NCI-H1436 treated with DMSO at 0.1 percent for 48 hours (cell line): ENCODE data around the gene TNFRSF11A.

Source experiments
- DNase-seq: peaks from one replicate; lab custom pipeline; 2025; lab: John Stamatoyannopoulos, UW

TNFRSF11A gene

DNA sequence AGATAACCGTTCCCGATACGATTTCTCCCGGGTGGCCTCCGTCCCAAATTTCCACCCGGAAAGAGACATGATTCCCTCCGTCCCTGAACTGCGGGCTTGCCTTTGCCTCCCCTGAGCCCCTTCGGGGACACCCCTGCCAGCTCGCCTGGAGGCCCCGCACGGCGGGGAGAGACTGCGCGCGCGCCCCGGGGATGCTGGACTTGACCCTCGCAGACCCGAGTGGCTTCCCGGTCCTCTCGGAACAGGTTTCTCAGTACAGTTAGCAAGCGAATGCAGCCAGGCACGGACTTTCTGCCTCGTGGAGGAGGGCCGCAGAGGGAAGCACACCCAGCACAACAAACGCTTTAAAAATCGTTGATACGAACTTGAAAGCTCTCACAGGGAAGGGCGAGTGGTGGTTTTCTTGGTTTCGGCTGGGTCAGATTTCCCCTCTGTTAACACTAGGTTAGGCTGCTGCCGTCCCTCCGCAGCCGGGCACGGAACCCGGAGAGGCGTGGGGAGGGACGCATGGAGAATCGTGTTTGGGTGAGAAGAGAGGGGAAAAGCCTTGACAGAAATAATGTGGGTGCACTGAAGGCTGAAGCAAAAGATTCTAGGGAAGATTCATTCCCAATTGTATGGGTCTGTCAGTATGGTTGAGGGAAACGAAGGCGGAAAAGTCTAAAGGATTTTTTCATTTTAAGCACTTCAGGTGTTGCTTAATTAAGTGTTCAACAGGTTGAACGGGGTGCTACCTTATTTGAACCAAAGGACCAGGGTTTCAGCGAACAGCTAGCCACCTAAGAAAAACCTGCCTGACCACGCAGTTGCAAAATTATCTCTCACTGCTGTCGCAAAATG is 916 bp downstream of the TNFRSF11A start:
- DNase-seq = no peak

DNA sequence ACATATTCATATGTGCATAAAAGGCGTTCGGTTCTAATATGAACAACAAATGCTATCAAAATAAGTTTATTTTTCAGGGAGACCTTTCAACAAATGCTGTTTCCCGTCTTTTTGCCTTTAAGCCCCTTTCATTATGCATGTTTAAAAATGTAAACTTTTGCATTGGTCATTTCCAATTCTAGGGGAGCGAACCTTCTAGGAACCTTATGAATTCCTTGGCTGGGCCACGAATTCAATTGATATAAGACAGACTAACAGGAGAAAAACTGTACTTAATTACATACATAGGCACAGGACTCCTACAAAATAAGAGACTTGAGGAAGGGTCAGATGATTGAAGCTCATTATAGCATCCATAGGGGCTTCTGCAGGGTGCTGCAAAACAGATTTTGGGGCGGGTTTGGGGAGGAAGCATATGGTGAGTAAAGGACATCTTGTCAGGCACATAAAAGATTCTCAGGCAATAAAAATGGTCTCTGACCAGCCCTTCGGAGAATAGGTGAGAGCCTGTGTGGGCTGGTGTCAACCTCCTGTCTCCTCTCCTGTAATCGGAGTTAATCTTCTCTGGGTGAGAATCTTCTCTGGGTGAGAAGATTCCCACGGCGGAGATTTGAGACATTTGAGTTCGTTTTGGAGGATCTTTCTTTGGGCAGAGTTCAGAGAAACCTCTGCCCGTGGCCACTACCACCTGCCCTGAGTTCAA is 1.7 kb downstream of the TNFRSF11A start:
- no peak for DNase-seq

DNA sequence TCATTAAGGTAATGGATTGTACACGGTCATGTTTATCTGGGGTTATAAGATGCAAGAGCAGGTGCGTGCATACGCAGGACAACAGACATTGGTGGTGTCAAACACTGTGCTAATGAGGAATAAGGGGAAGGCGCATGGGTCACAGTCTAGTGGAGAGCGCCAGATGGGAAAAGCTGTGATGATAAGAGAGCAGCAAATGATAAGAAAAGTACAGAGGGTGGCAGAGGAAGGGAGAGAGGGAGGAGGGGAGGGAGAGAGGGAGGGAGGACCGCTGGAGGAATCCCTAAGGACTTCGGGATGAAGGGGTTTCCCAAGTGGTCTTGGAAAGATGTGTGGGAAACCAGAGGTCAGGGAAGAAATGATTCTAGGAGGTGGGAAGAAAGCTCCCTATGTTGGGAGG is 2.9 kb downstream of the TNFRSF11A start:
- no peak for DNase-seq

DNA sequence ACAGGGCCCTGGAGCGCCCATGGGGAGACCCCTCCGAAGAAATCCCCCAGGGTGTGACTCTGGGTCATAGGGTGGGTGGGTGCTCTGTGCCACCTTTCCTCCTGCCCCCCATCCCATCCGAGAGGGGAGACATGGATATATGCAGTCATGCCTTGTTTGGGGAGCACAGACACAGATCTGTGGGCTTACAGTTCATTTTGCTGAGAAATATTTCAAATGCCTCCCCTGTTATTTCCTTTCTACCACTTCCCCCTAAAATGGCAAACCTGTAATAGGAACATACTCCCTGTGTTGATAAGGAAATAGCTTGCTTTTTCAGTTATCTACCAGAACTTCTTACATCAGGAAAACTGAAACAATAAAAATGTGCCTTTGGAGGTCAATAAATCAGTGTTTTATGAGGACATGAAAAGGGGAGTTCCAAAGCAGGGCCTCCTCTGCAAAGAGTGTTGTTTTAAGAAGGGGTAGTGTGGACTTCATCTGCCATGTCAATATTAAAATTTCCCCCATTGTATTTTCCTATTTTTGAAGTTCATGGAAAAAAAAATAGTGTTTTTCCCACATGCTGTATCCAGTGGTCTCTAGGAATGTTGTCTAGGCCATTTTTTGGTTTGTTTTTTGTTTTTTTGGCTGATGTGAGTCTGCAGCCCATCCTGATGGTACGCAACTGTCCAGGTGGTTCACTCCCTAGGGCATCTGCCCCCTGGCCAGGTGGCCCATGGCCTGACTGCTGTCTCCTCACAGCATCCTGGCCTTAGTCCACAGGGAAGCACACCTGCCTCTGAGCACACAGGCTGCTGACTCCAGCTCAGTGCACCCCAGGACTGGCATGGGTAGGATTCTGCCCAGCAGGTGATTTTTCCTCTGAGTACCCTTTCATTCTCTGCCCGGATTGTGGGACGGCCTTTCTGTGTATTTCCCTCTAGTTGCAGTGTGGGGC is 3.7 kb downstream of the TNFRSF11A start:
- no peak for DNase-seq

DNA sequence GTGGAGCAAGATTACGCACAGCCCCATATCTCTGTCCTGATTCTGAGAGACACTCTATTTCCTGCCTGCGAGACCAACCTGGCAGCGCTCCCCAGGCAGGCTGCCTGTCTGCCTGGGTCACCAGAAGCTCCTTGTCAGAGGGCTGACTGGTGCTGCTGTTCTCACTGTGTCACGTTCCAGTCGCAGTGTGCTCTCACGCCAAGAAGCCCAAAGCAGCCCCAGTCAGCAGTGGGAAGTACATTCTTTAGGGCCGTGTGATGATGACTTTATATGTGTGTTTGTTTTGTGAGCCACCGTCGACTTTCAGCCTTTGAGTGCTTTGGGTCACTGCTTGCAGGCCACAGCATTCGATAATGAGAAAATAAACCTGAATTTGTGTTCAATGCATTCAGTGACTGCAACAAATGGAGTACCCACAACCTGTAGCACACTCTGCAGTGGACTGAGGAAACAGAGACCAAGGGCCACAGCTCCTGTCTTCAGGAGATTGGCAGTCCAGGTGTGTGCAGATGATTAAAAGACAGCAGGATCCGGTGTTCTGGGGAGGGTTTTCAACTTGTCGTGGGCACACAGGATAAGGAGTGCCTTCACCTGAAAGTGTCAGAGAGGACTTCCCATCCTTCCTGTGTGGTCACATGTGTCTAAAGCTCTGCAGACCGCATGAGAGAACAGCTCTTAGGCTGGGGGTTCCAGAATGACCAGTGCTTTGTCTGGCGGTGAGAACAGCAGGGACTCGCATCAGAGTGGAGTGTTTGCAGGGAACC is 4.8 kb downstream of the TNFRSF11A start:
- DNase-seq = no peak

DNA sequence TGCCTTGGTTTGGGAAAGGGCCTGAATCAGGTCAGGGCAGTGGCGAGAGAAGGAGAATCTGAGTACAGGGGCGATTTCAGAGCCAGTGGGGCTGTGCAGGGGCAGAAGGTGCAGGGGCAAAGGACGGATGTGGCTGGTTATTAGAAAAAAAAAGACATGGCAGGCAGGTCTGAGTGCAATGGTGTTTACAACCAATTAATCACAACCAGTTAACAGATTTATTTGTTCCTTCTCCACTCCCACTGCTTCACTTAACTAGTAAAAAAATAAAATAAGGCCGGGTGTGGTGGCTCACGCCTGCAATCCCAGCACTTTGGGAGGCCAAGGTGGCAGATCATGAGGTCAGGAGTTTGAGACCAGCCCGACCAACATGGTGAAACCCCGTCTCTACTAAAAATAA is 5.5 kb downstream of the TNFRSF11A start:
- DNase-seq = no peak

DNA sequence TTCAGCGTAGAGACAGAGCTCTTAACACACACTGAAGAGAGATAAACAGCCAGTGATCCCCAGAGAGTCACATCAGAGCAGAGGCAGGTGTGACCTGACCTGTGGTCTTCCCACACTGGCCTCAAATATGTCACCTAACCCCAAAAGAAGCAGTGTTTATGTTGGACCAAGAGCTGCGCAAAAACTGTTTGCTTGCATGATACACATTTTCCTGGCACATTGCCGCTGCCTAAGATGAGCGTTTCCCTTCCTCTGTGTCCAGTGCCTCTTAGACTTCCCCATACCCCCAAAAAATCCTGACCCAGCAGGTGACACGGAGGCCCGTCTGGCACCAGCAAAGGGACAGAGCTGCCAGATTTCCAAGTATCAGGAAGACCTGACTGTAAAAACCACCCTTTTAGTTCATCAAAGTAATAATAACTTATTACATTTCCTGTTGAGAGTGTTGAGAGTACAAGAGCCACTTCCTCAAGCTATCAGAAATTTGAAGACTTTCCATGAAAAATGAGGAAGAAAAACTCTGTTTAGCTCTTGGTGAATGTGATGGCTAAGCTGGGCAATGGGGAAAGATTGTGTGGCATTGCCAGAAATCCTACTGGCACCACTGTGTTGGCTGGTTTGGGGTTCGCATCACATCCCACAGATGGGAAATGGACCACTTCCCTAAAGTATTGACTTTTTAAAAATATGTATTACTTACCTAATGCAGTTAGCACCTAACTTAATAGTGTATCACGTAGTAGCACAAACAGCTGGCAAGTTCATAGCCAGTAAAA is 6.7 kb downstream of the TNFRSF11A start:
- no peak for DNase-seq

DNA sequence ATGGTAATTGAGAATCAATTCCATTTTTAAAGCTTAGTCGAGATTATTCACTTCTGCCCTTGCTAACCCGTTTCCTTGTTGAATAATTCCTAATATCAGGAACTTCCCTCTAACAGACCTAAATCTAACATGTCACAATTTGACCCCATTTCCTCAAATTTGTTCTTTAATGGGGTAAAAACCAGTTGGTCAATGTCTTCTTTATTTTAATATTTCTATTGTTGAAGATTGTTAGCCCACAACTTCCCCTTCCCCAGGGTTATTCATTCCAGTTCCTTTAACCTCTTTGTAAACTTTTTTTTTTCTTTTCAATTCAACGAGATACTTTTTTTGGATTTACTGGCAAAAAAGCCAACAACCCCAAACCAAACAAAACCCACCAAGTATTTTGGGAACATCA is 7.3 kb downstream of the TNFRSF11A start:
- DNase-seq = no peak

DNA sequence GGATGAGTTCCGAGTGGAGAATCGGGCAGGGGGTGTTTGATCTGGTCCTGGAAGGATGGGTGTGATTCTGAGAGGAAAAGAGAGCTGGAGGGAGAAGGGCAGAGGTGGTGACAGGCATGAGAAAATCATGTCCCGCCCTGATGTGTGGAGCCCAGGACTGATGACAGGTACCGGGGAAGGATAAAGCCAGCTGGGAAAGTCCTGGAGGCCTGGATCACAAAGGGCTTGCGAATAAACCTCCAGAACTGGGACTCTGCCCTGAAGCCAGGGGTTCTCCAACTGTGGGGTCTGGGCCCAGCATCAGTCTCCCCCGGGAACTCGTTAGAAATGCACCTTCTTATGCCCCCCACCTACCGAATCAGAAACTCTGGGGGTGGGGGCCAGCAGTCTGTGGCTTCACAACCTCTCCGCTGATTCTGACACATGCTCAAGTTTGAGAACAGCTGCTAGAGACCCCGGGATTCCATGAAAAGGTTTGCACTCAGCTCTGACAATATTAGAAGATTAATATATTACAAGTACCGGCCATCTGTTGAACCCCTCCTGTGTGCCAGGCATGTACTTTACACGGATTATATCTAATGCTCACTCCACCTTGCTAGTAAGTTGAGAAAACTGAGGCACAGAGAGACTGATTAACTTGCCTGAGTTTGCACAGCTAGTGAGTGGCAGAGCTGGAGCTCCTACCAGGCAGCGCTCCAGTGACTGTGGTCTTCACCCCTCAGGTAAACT is 8.0 kb downstream of the TNFRSF11A start:
- no peak for DNase-seq

DNA sequence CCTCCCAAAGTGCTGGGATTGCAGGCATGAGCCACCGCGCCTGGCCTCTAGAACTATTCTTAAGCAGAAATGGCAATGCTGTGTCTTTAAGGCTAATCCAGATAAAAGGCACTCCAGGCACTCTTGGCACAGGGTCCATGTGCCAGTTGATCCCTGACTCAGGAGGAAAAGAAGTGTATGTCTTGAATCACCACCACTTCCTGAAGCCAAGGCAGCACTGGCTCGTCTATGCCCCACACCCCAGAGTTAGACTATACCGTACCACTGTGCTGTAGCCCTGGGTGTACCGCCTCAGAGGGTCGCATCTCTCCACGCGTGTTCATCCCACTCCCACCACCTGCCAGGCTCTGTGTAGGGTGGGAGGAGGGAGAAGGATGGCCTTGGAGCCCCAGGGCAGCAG is 9.0 kb downstream of the TNFRSF11A start:
- no peak for DNase-seq

DNA sequence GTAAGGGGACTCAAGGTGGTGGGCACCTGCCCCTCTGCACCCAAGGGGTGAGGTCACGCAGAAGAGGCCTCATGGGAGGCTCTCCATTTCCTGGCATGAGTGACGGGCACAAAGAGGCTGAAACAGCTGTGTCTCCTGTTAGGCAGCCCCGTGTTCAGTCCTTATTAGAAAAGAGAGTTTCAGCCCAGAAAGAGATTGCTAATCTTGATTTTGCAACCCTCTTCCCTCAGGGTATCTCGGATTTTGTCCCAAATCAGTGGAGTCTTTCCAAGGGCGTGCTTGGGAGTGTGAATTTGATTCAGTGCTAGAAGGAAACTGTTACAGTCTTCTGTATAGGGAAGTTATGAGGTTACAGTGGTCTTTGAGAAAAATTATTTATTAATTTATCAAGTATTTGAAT is 10.4 kb downstream of the TNFRSF11A start:
- no peak for DNase-seq

DNA sequence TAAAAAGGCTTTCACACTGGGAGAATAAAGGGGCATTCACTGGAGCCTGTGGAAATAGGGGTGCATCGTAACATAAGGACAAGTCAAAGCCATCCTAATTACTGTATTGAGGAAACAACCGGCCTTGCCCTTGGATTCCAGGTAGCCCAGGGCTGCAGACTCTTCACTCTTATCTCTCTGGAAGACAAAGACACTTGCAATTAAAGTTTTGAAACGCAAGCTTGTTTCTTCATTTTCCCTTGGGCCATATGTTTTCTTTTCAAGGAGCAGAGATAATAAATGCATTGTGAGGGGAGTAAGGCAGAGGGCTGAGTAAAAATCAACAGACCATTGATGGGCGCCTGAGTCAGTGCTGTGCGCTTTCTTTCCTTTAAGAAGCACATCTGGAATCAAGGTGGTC is 11.5 kb downstream of the TNFRSF11A start:
- no peak for DNase-seq

DNA sequence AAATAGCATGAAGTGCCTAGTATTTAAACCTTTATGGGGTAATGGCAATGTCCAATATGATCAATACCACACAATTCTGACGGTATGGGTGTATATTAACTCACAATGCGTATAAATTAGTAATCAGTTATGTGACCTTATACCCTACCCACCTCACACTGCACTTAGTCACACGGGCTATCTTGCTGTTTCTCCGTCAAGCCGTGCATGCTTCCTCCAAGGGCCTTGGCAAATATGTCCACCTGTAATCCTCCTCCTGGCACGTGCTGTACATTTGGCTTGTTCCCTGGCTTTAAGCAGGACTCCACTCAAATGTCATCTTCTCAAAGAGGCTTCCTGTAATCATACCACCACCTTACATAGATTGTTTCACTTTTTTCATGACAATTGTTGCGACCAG is 12.2 kb downstream of the TNFRSF11A start:
- no peak for DNase-seq

DNA sequence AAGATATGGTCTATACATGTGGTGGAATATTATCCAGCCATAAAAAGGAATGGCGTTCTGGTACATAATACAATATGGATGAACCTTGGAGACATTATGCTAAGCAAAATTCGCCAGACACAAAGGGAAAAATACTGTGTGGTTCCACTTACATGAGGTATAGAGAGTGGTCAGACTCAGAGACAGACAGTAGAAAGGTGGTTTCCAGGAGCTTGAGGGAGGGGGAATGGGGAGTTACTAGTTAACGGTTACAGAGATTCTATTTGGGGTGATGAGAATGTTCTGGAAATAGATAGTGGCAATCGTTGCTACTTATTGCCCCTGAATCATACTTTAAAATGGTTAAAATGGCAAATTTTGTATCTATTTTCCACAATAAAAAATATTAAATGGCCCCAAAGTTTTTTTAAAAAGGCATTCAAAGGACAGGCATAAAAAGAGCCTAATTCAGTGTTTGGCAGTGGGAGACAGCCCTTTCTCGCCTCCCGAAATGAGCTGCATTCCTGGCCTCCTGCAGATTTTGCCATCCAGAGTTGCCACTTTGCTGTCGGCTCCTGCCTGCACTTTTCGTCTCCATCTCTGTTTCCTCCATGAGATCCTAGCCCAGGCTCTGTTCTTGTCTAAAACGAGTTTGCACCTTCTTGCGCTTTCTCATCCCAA is 13.5 kb downstream of the TNFRSF11A start:
- DNase-seq = no peak

DNA sequence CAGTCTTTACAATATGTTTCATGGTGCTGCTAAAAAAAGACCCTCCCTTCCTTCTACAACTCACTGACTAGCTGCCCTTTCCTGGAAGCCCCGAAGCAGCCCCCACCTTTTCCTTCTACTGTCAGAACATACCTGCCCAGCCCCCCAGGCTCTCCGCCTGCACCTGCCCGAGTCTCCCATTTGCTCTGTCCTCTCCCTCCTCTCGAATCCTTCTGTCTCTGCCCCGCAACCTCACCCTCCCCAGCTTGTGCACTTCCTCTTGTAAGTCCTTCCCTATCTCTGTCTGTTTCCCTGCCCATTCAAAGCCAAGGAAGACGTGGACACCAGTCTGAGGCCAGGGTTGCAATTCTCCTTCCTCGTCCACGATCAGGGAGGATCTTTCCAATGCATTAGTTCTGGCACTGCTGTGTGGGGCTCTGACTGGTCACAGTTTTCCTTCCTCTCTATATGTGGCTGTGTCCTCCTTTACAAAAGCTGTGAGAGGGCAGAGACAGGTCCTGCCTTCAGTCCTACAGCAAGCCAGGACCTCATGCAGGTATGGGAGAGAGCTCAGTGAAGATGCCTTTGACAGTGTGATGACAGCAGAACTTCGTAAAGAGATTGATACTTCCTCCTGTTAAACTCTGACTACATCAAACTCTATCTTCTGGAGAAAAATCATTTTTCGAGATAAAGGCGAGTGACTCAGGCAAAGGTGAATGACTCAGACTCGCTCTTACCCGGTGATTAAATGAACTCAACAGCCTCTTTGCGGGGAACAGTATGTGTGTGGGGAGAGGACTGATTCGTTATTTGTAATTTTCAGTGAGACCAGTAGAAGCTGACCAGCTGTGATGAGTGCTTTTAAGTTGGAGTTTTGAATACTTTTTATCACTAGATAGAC is 14.2 kb downstream of the TNFRSF11A start:
- DNase-seq = no peak

DNA sequence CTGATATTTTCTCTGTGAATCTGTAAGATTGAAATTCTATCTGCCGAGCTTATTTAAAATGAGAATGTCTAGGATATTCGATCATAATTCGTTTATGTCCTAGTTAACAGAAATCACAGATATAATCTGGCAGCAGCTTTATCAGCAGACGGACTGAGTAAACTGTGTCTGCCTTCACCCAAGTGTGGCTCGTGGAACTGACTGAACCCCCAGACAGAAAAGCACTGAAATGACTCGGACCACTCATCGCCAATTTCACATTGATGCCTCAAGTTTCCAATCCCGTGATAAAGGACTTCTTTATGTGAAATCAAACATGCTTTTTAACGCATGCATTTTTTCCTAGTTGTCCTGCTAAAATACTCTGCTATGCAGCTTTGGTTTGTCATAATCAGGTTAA is 15.9 kb downstream of the TNFRSF11A start:
- DNase-seq = no peak

DNA sequence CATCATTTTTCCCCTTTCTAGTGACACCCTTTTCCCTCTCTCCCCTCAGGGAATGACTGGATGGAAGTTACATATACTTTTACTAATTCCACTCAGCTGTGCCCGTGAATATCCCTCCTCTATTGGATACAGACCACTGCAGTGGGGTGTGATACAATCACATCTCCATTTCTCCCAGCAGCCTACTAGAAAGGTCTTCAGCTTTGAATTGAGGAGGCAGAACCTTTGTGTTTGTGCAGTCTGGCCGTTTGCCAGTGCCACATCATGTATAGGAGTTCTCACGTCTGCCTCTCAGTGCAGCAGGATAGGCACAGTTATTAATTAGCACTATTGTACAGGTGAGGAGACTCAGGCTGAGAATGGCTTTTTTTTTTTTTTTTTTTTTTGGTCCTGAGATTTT is 16.4 kb downstream of the TNFRSF11A start:
- DNase-seq = peak; percentile 2

DNA sequence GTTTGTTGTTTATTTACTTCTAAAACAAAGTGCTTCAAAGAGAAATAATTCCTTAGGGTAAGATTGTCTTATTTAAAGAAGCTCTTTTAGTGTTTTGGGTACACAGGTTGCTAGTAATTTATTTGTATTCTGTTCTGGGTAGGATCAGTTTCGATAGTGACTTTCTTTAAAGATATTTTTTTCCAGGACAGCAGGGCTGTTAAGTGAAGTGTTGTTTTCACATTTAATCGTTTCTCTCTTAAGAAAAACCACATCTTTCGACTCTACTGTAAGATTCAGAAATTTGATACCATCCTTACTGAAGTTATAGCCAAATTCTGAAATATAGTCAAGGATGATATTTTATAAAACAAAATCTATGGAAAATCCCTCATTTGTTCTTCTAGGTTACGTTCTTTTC is 17.8 kb downstream of the TNFRSF11A start:
- no peak for DNase-seq

DNA sequence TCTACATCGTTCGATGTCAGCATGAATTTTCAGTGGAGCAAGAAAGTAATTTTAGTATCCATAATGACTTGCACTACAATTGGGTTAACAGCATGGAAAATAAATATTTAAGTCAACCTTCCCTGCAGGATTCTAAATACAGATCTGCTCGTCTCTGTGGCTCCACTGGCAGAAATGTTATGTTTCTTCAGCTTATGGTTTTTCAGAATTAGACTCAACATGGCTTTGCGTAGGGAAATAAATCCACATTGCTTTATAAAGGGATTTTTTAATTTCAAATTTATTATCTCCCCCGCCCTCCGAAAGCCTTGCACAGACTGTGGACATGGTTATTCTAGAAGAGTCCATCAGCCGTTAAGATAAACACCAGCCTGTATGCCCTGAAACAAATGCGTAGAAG is 18.2 kb downstream of the TNFRSF11A start:
- DNase-seq = no peak
